ENCODE data around the gene UQCC3.

- TF ChIP-seq EZH2phosphoT487 (IDR thresholded peaks at IDR 0.05; ENCODE audit: insufficient read depth, low read depth): no peak
- TF ChIP-seq EZH2 (IDR thresholded peaks at IDR 0.05; ENCODE audit: insufficient read depth, poor library complexity, severe bottlenecking): no peak
These were observed 39.0 kb upstream of the UQCC3 start for GRCh38 chr11:62632492-62632891.

Measured in GM23248 (cell line).